ENCODE data around the gene CCDC197. TPM values are rescaled to one million over a fixed set of nuclear protein-coding genes. Genes with fewer than 3 reads are reported as not detected.

The CCDC197 gene
- total RNA-seq, 1 donor from 2014 or later, result not detected

DNA sequence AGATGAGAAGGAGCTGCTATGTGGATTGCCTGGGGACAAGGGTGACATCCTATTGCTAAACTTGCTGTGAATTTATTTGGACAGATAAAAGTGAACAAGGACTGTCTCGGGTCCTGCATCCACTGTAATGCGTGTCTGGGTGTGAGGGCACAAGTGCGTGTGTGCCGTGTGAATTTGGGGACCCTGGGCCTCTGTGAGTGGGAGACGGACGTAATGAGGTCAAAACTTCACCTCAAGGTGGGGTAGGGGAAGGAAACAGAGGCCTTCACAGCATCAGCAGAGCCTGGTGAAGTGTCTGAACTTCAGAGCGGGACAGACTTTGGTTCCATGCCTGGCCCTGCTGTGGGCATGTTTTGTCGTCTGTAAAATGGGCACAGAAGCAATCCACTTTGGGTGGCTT, 35.5 kb upstream of the CCDC197 start:
- ATAC-seq, result no peak

GRCh38 chr14:93962701-93963601, 34.1 kb upstream of the CCDC197 start:
- ATAC-seq, result no peak

- no peak for ATAC-seq
These were observed 33.4 kb upstream of the CCDC197 start for GRCh38 chr14:93963692-93964091.

DNA sequence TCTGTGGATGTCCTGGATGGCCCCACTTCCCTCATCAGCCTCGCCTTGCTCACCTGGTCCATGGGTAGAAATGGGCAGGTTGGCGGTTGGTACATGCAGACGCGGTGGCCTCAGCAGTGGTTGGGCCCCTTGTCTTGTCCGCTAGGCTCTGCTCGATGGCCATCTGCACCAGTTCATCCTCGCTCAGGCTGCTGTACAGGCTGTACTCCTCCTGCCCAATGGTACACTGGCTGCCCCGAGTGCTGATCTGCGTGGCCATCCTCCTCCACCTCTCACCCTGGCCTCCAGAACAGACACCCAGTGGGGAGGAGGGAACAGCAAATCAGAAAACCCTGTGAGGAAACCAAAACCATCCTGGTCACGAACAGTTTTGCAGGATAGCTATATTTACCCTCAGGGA, 32.8 kb upstream of the CCDC197 start:
- ATAC-seq, result no peak

DNA sequence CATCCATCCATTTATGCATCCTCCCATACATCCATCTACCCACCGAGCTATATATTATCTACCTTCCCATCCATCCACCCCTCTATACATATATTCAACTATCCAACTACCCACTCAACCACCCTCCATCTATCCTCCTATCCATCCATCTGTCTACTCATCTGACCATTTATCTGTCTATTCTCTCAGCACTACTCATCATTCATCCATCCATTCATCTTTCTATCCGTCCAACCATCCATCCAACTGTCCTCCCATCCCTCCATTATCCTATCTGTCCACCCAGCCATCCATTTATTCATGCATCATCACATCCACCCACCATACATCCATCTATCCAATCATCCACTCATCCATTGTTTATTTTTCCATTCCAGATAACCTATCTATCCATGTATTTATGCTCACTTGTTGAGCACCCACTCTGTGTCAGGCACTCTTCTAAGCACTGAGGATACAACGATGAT, 32.2 kb upstream of the CCDC197 start:
- no peak for ATAC-seq

- ATAC-seq, result peak; percentile 12
These were observed 31.7 kb upstream of the CCDC197 start for GRCh38 chr14:93965287-93965821.

GRCh38 chr14:93965946-93966474, 31.1 kb upstream of the CCDC197 start:
- ATAC-seq, result no peak

- peak; percentile 19 for ATAC-seq
These were observed 29.4 kb upstream of the CCDC197 start for GRCh38 chr14:93967637-93968250.

DNA sequence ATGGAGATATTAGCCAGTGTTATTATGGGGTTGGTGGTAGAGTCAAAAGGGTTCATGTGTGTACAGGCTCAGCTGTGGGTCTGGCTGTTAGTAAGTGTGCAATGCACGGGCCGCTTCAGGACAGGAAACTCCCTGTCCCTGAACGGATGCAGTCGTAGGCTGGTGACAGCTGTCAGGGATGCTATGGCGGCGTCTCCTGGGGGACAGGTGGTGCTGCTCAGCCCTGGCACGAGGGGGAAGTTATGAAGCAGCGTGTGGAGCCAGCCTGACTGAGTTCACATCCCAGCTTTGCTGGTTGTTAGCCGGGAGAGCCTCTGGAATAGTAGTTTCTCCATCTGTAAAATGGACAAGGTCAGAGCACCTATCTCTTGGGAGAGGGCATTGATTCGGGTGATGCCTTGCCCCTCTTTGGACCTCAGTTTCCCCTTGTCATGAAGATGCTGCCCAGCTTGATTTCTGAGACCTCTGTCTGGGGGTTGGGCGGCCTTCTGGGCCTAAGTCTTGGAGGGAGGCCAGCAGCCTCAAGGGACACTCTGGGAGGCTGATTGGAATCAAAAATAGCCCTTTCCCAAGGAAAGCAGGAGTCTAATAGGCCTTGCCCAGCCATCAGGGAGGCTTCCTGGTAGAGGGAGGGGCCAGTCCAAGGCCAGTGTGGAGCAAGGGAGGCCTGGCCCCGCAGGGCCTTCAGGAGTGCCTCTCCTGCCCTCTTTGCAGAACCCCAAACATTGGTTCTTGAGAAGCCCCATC, 27.8 kb upstream of the CCDC197 start:
- no peak for ATAC-seq

GRCh38 chr14:93970585-93970964, 26.5 kb upstream of the CCDC197 start:
- peak; percentile 80 for ATAC-seq

- no peak for ATAC-seq
These were observed 26.0 kb upstream of the CCDC197 start for GRCh38 chr14:93970965-93971634.

DNA sequence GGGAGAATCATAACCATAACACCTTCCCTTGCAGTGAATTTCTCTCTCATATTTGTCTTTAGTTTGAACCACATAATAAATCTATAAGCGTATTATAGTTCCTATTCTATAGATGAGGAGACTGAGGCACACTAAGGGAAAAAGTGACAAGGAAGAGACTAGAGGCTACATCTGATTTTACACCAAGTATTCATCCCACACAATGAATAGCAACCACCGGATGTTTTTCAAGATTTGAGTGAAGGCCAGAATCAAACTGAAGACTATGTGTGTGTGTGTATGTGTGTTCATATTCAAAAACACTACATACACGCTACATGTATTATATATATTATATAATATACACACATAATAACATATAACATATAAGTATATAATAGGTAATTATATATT, 25.5 kb upstream of the CCDC197 start:
- no peak for ATAC-seq

DNA sequence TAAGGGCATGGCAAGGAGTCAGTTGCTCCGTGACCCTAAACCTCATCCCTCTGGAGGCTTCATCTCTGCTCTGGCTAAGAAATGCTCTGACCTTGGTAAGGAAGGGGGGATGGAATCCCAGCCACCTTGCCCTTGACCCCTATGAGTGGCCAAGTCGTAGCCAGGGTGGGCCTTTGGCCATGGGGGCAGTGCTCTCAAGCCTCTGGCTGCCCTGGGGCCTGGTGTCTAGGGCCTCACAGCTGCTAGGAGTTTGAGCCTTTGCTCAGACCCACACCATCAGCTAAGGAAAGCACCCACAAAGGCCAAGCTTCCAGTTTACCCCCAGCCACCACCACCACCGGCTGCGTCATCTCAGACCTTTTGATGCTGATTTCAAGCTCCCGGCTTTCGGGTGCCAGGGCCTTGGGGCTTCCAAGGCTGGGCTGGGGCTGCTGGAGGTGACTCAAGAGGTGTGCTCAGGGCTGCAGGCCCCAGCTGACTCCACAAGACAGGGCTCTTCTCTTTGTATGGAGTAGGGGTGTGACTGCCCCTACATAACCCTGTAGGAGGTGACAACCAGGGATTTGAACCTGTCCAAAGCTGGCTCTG, 24.4 kb upstream of the CCDC197 start:
- no peak for ATAC-seq

- ATAC-seq, result no peak
These were observed 23.5 kb upstream of the CCDC197 start for GRCh38 chr14:93973607-93974006.

- no peak for ATAC-seq
These were observed 22.8 kb upstream of the CCDC197 start for GRCh38 chr14:93974299-93974698.

DNA sequence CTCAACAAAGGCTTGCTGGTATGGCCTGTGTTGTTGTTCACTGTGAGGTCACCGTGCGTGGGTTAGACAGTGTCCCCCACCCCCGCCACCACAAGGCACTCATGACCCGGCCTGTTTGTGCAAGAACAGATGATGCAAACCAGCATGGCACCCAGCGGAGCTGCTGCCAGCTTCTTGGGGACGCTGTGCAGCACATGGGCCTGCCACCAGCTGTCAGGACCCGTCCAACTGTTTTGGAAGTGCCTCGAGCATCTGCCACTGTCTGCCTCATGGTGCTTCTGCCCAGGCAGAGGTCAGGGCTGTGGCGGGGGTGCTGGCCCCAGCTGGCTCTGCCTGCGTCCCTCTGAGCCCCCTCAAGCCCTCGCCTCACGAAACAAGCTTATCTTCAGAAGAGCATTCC, 22.3 kb upstream of the CCDC197 start:
- no peak for ATAC-seq

DNA sequence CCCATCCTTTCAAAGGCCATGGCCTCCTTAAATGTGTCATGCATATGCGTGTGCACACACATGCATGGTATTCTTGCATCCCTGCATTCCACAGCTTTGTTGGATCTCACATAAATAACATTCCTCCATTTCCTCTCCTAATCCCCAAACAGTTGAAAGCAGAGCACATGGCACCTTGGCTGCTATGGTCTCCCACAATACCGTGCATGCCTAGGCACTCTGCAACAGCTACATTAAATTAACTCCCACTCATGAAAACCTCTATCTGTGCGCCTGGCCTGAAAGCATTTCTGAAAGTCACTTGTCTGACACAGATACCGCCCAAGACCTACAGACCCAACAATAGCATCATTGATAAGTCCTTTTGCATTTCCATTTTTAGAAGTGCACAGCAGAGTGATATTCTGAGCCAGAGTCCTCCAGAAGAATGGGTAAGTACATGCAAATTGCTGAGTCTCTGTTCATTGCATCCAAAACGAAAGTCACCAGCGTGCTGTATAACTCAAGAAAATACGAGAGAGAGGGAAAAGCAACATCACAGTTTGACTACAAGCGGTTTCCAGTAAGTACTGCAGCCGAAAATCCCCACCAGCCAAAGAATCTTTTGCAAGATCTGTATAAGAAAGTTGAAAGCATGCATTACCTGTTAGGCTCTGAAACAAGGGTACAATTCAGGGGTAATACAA, 21.2 kb upstream of the CCDC197 start:
- ATAC-seq, result no peak

DNA sequence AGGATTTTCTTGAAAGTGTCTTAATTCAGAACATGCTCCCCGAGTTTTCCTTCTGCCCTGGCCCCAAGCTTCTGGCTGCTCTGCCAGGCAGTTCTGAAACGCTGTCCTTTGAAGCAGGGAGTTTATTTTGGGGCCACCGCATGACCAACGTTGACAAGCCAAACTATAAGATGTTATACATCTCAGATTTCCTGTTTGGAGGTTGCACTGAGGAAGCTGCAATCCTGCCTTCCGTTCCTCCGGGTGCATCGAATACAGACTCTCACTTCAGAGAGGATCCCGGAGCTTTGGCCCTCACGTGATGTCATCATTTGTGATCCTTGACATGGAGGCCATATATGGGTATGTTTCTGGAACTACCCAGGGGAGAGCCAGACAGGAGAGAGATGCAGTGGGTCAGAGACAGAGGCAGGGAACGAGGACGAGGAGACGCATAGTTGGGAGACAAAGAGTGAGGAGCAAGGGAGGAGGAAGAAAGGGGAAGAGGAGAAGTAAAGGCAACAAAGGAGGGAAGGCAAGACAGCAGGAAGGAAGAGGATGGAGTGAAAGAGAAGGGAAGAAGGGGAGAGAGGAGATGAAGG, 20.5 kb upstream of the CCDC197 start, which contains the start of gene ASB2:
TSS of gene ASB2 (minus strand) at position 94 of the 581 bp plus-strand sequence. CDS start 12,031 bp downstream, outside the sequence.
- no peak for ATAC-seq

DNA sequence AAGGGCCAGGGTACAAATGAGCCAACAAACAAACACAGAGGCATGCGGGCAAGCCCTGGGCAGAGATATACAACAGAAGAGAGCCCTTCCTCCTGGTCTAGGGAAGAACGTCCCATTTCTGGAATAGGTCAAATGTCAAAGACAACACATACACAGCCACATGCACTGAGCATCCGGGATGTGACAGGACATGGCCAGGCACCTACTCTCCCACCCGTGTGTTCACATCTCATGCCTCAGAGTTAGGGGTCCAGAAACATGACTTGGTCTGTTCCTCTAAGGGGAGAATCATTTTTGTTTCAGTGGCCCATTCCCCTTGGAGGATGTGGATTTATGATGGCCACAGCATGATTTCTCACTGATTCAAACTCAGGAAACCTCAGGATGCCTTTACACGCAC, 19.9 kb upstream of the CCDC197 start:
- ATAC-seq, result no peak

DNA sequence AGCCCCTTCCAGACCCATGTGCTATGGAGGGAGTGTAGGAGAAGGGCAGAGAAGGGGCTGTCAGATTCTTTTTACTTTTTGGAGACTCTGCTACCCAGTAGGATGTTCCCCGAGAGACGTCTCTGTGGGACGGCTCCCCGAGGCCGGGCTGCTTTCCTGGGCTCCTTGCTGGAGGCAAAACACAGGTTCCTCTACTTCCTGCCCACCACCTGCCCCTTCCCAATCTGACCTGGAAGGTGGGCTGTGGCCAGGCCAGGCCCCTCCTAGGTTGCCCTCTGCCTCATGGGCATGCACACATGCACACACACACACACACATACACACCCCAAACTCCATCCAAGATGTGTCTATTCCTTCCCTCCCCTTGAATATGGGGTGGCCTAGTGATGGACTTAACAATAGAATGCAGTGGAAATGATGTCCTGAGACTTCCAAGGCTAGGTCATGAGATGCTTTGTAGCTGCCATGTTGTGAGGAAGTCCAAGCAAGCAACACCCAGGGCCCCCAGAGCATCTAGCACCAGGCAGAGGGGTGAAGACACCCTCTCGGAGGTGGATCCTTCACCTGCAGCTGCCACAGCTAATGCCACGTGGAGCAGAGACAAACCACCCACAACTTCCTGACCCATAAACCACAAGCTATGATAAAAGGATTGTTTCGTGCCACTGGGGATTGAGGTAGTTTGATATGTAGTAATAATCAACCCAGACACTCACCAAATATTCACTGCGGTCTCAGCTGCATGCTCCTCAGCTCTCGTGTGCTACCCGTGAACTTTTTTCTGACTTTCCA, 19.1 kb upstream of the CCDC197 start:
- peak; percentile 25 for ATAC-seq

Measured in esophagus mucosa (tissue), 1 donor.